ENCODE measurements around the gene OSBPL8.

The OSBPL8 gene

DNA sequence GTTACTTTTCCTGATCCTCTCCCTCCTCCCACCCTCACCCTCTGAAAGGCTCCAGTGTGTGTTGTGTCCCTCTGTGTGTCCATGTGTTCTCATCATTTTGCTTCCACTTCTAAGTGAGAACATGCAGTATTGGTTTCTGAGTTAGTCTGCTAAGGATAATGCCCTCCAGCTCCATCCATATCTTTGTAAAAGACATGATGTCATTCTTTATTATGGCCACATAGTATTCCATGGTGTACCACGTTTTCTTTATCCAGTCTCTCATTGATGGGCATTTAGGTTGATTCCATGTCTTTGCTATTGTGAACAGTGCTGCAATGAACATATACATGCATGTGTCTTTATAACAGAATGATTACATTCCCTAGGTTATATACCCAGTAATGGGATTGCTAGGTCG is 159.4 kb downstream of the OSBPL8 start:
- TF ChIP-seq, protein P1, sequence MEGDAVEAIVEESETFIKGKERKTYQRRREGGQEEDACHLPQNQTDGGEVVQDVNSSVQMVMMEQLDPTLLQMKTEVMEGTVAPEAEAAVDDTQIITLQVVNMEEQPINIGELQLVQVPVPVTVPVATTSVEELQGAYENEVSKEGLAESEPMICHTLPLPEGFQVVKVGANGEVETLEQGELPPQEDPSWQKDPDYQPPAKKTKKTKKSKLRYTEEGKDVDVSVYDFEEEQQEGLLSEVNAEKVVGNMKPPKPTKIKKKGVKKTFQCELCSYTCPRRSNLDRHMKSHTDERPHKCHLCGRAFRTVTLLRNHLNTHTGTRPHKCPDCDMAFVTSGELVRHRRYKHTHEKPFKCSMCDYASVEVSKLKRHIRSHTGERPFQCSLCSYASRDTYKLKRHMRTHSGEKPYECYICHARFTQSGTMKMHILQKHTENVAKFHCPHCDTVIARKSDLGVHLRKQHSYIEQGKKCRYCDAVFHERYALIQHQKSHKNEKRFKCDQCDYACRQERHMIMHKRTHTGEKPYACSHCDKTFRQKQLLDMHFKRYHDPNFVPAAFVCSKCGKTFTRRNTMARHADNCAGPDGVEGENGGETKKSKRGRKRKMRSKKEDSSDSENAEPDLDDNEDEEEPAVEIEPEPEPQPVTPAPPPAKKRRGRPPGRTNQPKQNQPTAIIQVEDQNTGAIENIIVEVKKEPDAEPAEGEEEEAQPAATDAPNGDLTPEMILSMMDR (IDR thresholded peaks at IDR 0.05; ENCODE audit: low read depth, low read length, missing control alignments) = no peak
- in situ Hi-C loops (cut with HindIII; ENCODE audit: low pct_ligation_motif_present, low sequenced_read_pairs) = no loop called here
- Histone ChIP-seq H3K27me3 (replicated peaks) (no peaks in the 10 kb centered on the region), H3K36me3 (replicated peaks) (peaks cover 4% of the 10 kb centered on the region), H3K27ac (no peak overlapping the region), H3K4me3 (ENCODE audit: low read depth, low read length) (no peak overlapping the region)
- DNase-seq = no peak

DNA sequence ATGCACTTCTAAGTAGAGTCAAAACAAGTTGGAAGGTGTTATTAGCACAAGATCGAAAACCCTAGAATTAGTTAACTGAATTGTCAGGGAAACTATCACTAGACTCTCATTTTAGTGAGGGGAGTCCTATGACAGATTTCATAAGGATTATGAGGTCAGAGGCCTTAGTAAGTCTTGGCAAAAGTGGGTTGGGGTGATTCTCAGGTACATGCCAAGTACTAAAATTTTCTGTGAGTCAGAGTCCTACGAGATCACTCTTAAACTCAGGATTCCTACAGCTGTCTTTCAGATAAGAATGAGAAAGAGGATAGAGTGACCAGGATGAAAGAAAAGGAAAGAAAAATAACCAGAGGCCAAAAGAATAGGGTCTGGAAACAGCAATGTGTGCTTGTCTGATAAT is 160.5 kb downstream of the OSBPL8 start:
- TF ChIP-seq, protein P1 (IDR thresholded peaks at IDR 0.05; ENCODE audit: low read depth, low read length, missing control alignments) = no peak
- H3K4me3 ChIP-seq (ENCODE audit: low read depth, low read length) = no peak overlapping the region
- no peaks in the 10 kb centered on the region for H3K27me3 ChIP-seq (replicated peaks)
- no peak overlapping the region for H3K27ac ChIP-seq
- no peak for DNase-seq
- in situ Hi-C loops (cut with HindIII; ENCODE audit: low pct_ligation_motif_present, low sequenced_read_pairs) = no loop called here
- peaks cover 4% of the 10 kb centered on the region for H3K36me3 ChIP-seq (replicated peaks)

DNA sequence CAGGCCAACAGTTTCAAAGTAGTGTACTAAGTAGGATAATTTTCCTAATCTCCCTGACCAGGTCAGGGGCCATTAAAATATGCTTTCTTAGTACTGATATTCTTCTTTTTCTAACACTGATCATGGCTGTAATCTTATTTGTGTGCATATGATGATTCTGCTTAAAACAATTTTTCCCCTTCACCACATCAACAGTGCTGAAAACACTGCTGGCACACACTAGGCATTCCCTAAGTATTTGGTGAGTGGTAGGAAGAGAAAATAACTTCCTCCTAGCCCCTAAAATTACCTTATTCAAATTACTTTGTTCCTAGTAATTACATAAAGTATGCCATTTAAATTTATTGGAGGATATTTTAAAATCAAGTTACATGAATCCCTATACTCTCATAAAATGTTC is 161.5 kb downstream of the OSBPL8 start:
- H3K27ac ChIP-seq = no peak overlapping the region
- in situ Hi-C loops (cut with HindIII; ENCODE audit: low pct_ligation_motif_present, low sequenced_read_pairs) = no loop called here
- TF ChIP-seq, protein P1 (IDR thresholded peaks at IDR 0.05; ENCODE audit: low read depth, low read length, missing control alignments) = no peak
- DNase-seq = no peak
- H3K36me3 ChIP-seq (replicated peaks) = peaks cover 4% of the 10 kb centered on the region
- H3K4me3 ChIP-seq (ENCODE audit: low read depth, low read length) = no peak overlapping the region
- no peaks in the 10 kb centered on the region for H3K27me3 ChIP-seq (replicated peaks)

DNA sequence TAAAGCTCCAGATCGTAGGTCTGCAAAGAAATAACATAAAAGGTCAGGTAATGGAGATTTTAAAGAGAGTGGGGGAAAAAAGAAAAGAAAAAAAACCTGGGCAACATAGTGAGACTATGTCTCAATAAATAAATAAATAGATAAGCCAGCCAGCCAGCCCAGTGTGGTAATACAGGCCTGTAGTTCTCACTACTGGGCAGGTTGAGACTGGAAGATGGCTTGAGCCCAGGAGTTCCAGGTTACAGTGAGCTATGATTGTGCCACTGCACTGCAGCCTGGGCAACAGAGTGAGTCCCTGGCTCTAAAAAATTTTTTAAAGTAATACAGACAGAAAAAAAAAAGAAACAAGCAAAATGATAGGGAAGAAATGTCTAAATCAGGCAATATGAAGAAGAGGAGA is 168.1 kb downstream of the OSBPL8 start:
- Histone ChIP-seq H3K36me3 (replicated peaks) (peaks cover 15% of the 10 kb centered on the region), H3K27ac (no peak overlapping the region), H3K4me3 (ENCODE audit: low read depth, low read length) (no peak overlapping the region), H3K27me3 (replicated peaks) (no peaks in the 10 kb centered on the region)
- in situ Hi-C loops (cut with HindIII; ENCODE audit: low pct_ligation_motif_present, low sequenced_read_pairs) = no loop called here
- TF ChIP-seq, protein P1 (IDR thresholded peaks at IDR 0.05; ENCODE audit: low read depth, low read length, missing control alignments) = no peak
- DNase-seq = no peak

DNA sequence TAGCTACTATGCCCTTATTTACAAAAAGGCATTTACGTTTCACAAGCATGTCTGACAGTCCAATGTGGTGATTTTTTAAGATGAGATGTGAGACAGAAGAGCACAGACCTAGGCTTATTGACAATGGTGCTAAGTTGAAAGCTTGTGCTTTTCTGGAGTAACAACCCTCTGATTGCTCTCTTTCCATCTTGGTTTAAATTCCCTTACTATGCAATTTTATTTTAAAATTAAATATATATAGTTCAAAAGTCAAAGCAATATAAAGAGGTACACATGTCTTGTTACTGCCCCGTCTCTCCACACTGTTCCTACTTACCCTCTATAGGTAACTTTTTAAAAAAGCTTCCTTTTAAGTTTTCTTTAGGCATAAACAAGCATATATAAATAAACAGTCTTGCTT is 172.0 kb downstream of the OSBPL8 start:
- peaks cover 22% of the 10 kb centered on the region for H3K36me3 ChIP-seq (replicated peaks)

DNA sequence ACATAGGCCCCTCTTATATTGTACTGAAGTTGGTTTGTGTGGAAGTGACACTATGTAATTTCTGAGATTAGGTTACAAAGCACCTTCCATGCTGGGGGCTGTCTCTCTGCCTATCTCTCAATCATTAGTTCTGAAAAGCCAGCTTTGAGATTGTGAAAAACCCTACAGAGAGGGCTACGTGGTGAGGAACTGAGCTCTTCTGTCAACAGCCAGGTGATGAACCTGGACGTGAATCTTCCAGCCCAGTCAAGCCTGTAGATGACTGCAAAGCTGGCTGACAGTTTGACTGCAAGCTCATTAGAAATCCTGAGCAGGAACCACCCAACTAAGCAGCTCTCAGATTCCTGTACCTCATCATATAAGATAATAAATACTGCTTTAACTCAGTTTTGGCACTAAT is 175.0 kb downstream of the OSBPL8 start:
- Histone ChIP-seq H3K4me3 (ENCODE audit: low read depth, low read length) (no peak overlapping the region), H3K36me3 (replicated peaks) (peaks cover 13% of the 10 kb centered on the region), H3K27ac (no peak overlapping the region), H3K27me3 (replicated peaks) (no peaks in the 10 kb centered on the region)
- in situ Hi-C loops (cut with HindIII; ENCODE audit: low pct_ligation_motif_present, low sequenced_read_pairs) = no loop called here
- TF ChIP-seq, protein P1 (IDR thresholded peaks at IDR 0.05; ENCODE audit: low read depth, low read length, missing control alignments) = no peak
- no peak for DNase-seq

More for the DNA sequence above, 172.0 kb downstream of the OSBPL8 start:
- TF ChIP-seq, protein P1 (IDR thresholded peaks at IDR 0.05; ENCODE audit: low read depth, low read length, missing control alignments) = no peak
- in situ Hi-C loops (cut with HindIII; ENCODE audit: low pct_ligation_motif_present, low sequenced_read_pairs) = no loop called here
- Histone ChIP-seq H3K27me3 (replicated peaks) (no peaks in the 10 kb centered on the region), H3K4me3 (ENCODE audit: low read depth, low read length) (no peak overlapping the region), H3K27ac (no peak overlapping the region)
- no peak for DNase-seq

Data from brain microvascular endothelial cell (primary cell).